AG10803 (cell line): ENCODE data around the gene PRKN.
A peak's percentile ranks its signal among the peaks of the same experiment; 100 is the strongest.

ENCODE experiments used
- DNase-seq: peaks from one replicate; pipeline ENCODE4 v3.0.0; 2010; ENCODE audit warnings: low read depth
- H3K4me3 ChIP-seq: 2 replicates; pipeline ENCODE4 v1.5.1; 2011; ENCODE audit warnings: mild to moderate bottlenecking, low read length, control low read depth
- TF ChIP-seq, protein P1 (sequence below): conservative IDR thresholded peaks from 2 replicates; pipeline ENCODE4 v1.5.1; 2011; ENCODE audit warnings: mild to moderate bottlenecking, low read length, control low read depth, inconsistent platforms

Gene PRKN

DNA sequence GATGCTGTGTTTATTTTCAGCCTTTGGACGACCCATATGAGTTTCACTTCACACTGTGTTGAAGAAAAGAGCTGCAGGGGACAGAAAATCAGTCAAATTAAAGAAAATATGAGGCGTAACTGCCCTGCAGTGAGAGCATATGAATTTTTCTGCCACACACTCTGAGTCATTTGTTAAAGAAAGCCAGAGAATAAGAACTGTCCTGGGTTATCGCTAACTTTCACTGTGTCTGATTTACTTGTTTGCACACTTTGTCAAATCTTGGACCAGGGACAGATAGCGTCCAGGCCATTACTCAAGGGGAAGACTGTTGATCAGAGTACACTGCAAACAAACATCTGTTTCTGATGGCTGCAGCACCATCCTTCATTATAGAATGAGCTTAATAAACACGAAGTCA lies 1326.9 kb downstream of the PRKN start:
- no peak for DNase-seq
- TF ChIP-seq, protein P1, sequence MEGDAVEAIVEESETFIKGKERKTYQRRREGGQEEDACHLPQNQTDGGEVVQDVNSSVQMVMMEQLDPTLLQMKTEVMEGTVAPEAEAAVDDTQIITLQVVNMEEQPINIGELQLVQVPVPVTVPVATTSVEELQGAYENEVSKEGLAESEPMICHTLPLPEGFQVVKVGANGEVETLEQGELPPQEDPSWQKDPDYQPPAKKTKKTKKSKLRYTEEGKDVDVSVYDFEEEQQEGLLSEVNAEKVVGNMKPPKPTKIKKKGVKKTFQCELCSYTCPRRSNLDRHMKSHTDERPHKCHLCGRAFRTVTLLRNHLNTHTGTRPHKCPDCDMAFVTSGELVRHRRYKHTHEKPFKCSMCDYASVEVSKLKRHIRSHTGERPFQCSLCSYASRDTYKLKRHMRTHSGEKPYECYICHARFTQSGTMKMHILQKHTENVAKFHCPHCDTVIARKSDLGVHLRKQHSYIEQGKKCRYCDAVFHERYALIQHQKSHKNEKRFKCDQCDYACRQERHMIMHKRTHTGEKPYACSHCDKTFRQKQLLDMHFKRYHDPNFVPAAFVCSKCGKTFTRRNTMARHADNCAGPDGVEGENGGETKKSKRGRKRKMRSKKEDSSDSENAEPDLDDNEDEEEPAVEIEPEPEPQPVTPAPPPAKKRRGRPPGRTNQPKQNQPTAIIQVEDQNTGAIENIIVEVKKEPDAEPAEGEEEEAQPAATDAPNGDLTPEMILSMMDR, result no peak
- H3K4me3 ChIP-seq, result no peak overlapping the region

DNA sequence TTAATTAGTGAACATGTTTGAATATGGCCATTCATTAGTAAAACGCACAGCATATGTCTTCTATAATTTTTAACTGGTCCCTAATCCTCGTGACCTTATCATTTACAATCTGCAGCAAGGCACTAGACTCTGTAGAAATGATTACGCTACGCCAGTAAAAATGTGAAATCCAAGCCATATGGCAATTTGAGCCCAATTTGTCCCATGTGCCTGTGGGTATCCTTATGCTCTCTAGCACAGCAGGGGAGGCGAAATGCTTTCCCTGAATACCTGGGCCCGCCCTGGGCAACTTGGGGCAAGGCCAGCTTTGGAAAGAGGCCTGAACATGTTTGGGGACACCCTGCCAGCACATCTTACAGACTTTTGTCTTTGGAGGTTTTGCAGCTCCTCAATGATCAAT lies 1331.0 kb downstream of the PRKN start:
- TF ChIP-seq, protein P1, result no peak
- no peak for DNase-seq
- no peak overlapping the region for H3K4me3 ChIP-seq

DNA sequence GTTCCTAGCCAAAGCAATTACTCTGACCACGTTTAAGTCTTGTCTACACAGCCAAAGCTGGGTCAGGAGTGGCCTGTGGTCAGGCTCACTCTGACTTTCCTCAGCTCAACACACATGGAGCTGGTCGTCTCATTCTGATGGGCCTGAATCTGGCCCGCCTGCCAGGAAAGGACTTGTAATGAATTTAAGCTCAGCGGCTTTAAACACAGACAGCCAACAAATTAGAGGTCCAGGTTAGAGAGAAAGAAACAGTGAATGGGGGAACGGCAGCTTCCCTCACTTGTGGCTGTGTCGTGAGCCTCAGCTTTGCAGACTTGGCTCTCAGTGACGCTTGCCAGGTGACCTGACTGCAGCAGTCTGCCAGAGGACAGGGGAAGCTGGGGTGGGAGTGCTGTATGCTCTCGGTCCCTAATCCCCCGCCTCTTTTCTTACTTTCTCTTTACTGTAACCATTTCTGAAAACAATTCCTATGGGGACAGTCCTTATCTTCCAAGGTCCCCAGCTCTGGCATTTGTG lies 1331.8 kb downstream of the PRKN start:
- no peak for DNase-seq
- H3K4me3 ChIP-seq, result no peak overlapping the region
- TF ChIP-seq, protein P1, result no peak

DNA sequence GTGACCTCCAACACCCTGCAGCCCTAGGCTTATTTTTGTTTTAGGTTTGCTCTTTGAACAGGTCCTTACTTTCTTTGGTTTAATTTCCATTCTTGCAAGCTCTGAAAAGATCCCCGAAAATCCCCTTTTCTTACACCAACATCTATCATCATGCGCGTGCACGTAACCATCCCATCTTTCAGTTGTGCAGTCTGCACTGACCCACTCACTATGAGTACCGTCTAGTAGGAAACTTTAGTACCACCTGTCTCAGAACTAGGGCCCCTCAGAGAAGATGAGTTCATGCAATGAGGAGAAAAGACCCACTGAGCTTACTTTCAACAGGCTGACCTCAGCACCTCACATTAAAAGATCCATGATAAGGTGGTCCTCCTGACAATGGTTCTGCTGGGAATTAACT lies 1333.1 kb downstream of the PRKN start:
- H3K4me3 ChIP-seq, result no peak overlapping the region
- no peak for DNase-seq
- TF ChIP-seq, protein P1, result no peak

DNA sequence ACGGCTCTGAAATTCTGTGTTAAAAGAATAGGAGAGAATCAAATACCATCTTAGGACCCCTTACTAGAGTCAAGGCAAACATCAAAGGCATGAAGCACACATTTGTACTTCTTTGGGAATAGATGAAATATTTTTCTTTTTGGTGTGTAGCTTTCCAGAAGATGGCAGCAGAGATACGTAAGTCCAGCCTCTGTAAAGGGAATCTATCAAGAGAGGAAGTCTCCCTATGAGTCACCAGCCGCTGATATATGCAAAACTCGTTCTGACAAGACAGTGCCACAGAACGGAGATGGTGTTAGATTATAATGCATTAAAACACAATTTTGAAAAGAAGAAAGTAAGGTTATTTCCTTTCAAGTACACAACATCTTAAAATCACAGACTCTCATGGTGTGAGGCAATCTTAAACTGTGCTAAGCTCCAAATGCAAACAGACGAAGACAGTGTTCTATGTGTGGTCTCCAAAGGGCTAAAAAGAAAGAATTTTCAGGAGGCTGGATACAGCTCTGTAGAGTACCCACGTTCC lies 1333.7 kb downstream of the PRKN start:
- peak; percentile 90 for DNase-seq
- peak overlapping the region; percentile 33 for H3K4me3 ChIP-seq
- TF ChIP-seq, protein P1, result peak; percentile 87

DNA sequence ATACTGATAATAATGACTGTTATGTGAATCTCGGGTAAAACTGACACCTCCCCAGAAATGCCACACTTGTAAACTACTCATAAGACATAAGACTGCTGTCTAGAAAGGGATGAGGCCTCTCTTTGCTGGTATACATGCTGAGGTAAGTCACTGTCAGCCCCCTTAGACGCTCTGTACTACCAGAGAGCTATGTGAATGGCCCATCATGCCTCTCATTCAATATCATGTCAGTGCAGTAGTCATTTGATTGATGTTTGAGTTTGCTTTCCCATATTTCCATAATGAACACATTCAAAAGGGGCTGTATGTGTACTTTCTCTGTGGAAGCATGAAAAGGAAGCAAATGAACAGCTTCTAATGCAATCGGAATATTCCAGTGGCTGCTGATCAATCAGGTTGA lies 1334.3 kb downstream of the PRKN start:
- TF ChIP-seq, protein P1, result no peak
- H3K4me3 ChIP-seq, result no peak overlapping the region

DNA sequence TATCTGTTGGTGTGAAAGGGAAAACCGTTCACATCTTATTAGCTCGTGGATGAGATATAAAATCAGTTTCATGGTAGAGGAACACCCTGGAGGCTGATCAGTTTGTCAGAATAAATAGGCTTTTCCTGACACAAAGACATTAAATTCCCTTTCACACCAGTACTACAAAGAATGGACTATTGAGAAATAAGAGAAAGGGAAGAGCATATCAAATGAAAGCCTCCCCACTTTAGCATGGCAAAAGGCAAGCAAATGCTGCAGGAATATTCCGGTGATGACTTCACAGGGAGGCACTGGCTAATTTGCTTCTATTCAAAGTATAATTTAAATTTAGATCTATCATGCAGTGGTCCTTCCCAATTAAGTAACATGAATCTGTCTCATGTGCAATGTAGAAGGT lies 1337.8 kb downstream of the PRKN start:
- DNase-seq, result no peak
- TF ChIP-seq, protein P1, result no peak
- no peak overlapping the region for H3K4me3 ChIP-seq

More for the DNA sequence above, 1334.3 kb downstream of the PRKN start:
- no peak for DNase-seq
